HepG2 (cell line): ENCODE data around the gene PPP1R13L. TPM values are rescaled to one million over a fixed set of nuclear protein-coding genes. Genes with fewer than 3 reads are reported as not detected.

Experiments used
- ARID3A ChIP-seq: IDR thresholded peaks from 2 replicates; pipeline ENCODE4 v1.6.1; 2012; ENCODE audit warnings: low read depth, low read length, improper control_type of control experiment
- ATF3 ChIP-seq: sonication (generic); formaldehyde crosslinking; IDR thresholded peaks from 2 replicates; pipeline ENCODE4 v1.4.0; 2020; ENCODE audit warnings: missing genetic modification reagents
- CBX5 ChIP-seq: sonication (generic); formaldehyde crosslinking; IDR thresholded peaks from 2 replicates; pipeline ENCODE4 v1.4.0; 2020; ENCODE audit warnings: missing genetic modification reagents, borderline replicate concordance
- ETV5 ChIP-seq: IDR thresholded peaks from 2 replicates; pipeline ENCODE4 v1.6.1; 2018; ENCODE audit warnings: missing biosample characterization, missing genetic modification reagents, inconsistent platforms, borderline replicate concordance
- HOXA9 ChIP-seq: sonication (generic); formaldehyde crosslinking; IDR thresholded peaks from 2 replicates; pipeline ENCODE4 v1.8.1; 2022; ENCODE audit warnings: missing genetic modification reagents, mild to moderate bottlenecking, moderate library complexity, borderline replicate concordance
- ISL2 ChIP-seq: sonication (generic); formaldehyde crosslinking; IDR thresholded peaks from 2 replicates; pipeline ENCODE4 v1.5.0; 2020; ENCODE audit warnings: missing genetic modification reagents
- JARID2 ChIP-seq: sonication (generic); formaldehyde crosslinking; IDR thresholded peaks from 2 replicates; pipeline ENCODE4 v1.8.1; 2023; ENCODE audit warnings: missing genetic modification reagents, inconsistent platforms; ENCODE audit not compliant: insufficient replicate concordance
- JUND ChIP-seq: sonication (generic); formaldehyde crosslinking; IDR thresholded peaks from 2 replicates; pipeline ENCODE4 v1.8.0; 2022; ENCODE audit warnings: mild to moderate bottlenecking, missing genetic modification reagents
- KAT2B ChIP-seq: fragments of 150-350 bp; IDR thresholded peaks from 2 replicates; pipeline ENCODE4 v1.6.1; 2014; ENCODE audit warnings: low read depth, low read length, borderline replicate concordance
- KDM1A ChIP-seq: IDR thresholded peaks from 2 replicates; pipeline ENCODE4 v1.6.1; 2016; ENCODE audit warnings: missing compliant biosample characterization
- KMT2A ChIP-seq: sonication (generic); formaldehyde crosslinking; IDR thresholded peaks from 2 replicates; pipeline ENCODE4 v1.4.0; 2020; ENCODE audit warnings: missing genetic modification reagents
- MEIS1 ChIP-seq: sonication (generic); formaldehyde crosslinking; IDR thresholded peaks from 2 replicates; pipeline ENCODE4 v1.9.0; 2021; ENCODE audit warnings: mild to moderate bottlenecking, missing genetic modification reagents, moderate library complexity, borderline replicate concordance
- NFYC ChIP-seq: IDR thresholded peaks from 2 replicates; pipeline ENCODE4 v1.6.1; 2016; ENCODE audit warnings: missing genetic modification reagents, missing compliant biosample characterization
- PBX3 ChIP-seq: sonication (generic); formaldehyde crosslinking; IDR thresholded peaks from 2 replicates; pipeline ENCODE4 v1.8.1; 2023; ENCODE audit warnings: missing genetic modification reagents, inconsistent platforms, borderline replicate concordance
- PPARG ChIP-seq: conservative IDR thresholded peaks from 2 replicates; pipeline ENCODE4 v1.6.1; 2016; ENCODE audit warnings: missing biosample characterization, missing genetic modification reagents
- RAD21 ChIP-seq: fragments of 450-650 bp; formaldehyde crosslinking; IDR thresholded peaks from 2 replicates; pipeline ENCODE4 v1.5.0; 2020; ENCODE audit warnings: mild to moderate bottlenecking
- SIX1 ChIP-seq: sonication (generic); formaldehyde crosslinking; IDR thresholded peaks from 2 replicates; pipeline ENCODE4 v1.4.0; 2020; ENCODE audit warnings: missing genetic modification reagents, borderline replicate concordance
- SMAD9 ChIP-seq: sonication (generic); formaldehyde crosslinking; IDR thresholded peaks from 2 replicates; pipeline ENCODE4 v1.5.1; 2020; ENCODE audit warnings: mild to moderate bottlenecking, missing genetic modification reagents
- SPEN ChIP-seq: sonication (generic); formaldehyde crosslinking; IDR thresholded peaks from 2 replicates; pipeline ENCODE4 v1.5.1; 2020; ENCODE audit warnings: low read depth, mild to moderate bottlenecking, missing genetic modification reagents
- TBL1XR1 ChIP-seq: fragments of 150-350 bp; IDR thresholded peaks from 2 replicates; pipeline ENCODE4 v1.6.1; 2014; ENCODE audit warnings: borderline replicate concordance, low read length; ENCODE audit not compliant: partially characterized antibody
- ZBTB7A ChIP-seq: sonication (generic); formaldehyde crosslinking; IDR thresholded peaks from 2 replicates; pipeline ENCODE4 v1.8.0; 2022; ENCODE audit warnings: mild to moderate bottlenecking, missing genetic modification reagents
- ZFP37 ChIP-seq: sonication (generic); formaldehyde crosslinking; IDR thresholded peaks from 2 replicates; pipeline ENCODE4 v1.4.0; 2020; ENCODE audit warnings: missing genetic modification reagents, borderline replicate concordance
- ZFP82 ChIP-seq: sonication (generic); formaldehyde crosslinking; IDR thresholded peaks from 2 replicates; pipeline ENCODE4 v1.5.1; 2020; ENCODE audit warnings: mild to moderate bottlenecking, missing genetic modification reagents, borderline replicate concordance
- ZNF18 ChIP-seq: sonication (generic); formaldehyde crosslinking; IDR thresholded peaks from 2 replicates; pipeline ENCODE4 v1.8.0; 2022; ENCODE audit warnings: mild to moderate bottlenecking, missing genetic modification reagents; ENCODE audit not compliant: insufficient replicate concordance
- ZNF446 ChIP-seq: sonication (generic); formaldehyde crosslinking; IDR thresholded peaks from 2 replicates; pipeline ENCODE4 v1.5.0; 2020; ENCODE audit warnings: mild to moderate bottlenecking, missing genetic modification reagents
- ZNF772 ChIP-seq: sonication (generic); formaldehyde crosslinking; IDR thresholded peaks from 2 replicates; pipeline ENCODE4 v1.5.0; 2020; ENCODE audit warnings: mild to moderate bottlenecking, missing genetic modification reagents
- ZNF891 ChIP-seq: sonication (generic); formaldehyde crosslinking; IDR thresholded peaks from 2 replicates; pipeline ENCODE4 v1.5.0; 2020; ENCODE audit warnings: mild to moderate bottlenecking, missing genetic modification reagents
- ZSCAN30 ChIP-seq: sonication (generic); formaldehyde crosslinking; IDR thresholded peaks from 2 replicates; pipeline ENCODE4 v1.5.0; 2020; ENCODE audit warnings: mild to moderate bottlenecking, missing genetic modification reagents
- polyA plus RNA-seq, 8 experiments: library from polyadenylated mRNA; depleted of rRNA in 3 of 8; stranded (reverse) in 7 of 8; unstranded in 1 of 8; fragments of >200 nt; fragmentation: Illumina TruSeq in 4 of 8; extraction: Trizol in 4 of 8; gene quantifications; 2 replicates each; pipeline versions ENCODE4 v1.2.1 to v1.2.3, GENCODE V29; 2011 to 2016; ENCODE audit warnings: low read depth in 4 of 8, missing spikeins in 1 of 8, mixed read lengths in 1 of 8; ENCODE audit not compliant: insufficient read depth in 1 of 8
- total RNA-seq, 5 experiments: library from RNA; depleted of rRNA; stranded (reverse); fragments of >200 nt; fragmentation: Illumina TruSeq; extraction: Trizol; gene quantifications; 2 replicates each; pipeline ENCODE4 v1.2.3, GENCODE V29; 2016; ENCODE audit warnings: low read depth in 1 of 5

The PPP1R13L gene
- total and polyA plus RNA-seq, 2 of the 13 experiments (the other 11 are each of a cell fraction or from before 2014, with no cell fraction given): 1.3 to 6.6 TPM

- TF ChIP-seq CBX5 (CRISPR knock-in tag) (no peak; the same call in 1 of the 2 replicates), ISL2 (CRISPR knock-in tag) (no peak), PPARG (no peak; the same call in 1 of the 2 replicates), PBX3 (CRISPR knock-in tag) (no peak), ATF3 (CRISPR knock-in tag) (no peak), HOXA9 (CRISPR knock-in tag) (no peak), ZNF18 (CRISPR knock-in tag) (no peak), ZFP37 (no peak), ZNF891 (CRISPR knock-in tag) (no peak), SMAD9 (no peak), SIX1 (no peak), ZSCAN30 (no peak), KDM1A (CRISPR knock-in tag) (no peak), JUND (CRISPR knock-in tag) (no peak), ARID3A (no peak), JARID2 (CRISPR knock-in tag) (no peak), NFYC (CRISPR knock-in tag) (no peak), ZBTB7A (CRISPR knock-in tag) (no peak), ZFP82 (CRISPR knock-in tag) (no peak), KMT2A (CRISPR knock-in tag) (no peak), MEIS1 (CRISPR knock-in tag) (no peak), TBL1XR1 (peak; percentile 28), ZNF446 (no peak), RAD21 (CRISPR knock-in tag) (peak; percentile 45; the same call in 1 of the 2 replicates), ZNF772 (CRISPR knock-in tag) (no peak), SPEN (CRISPR knock-in tag) (peak; percentile 71), KAT2B (no peak), ETV5 (CRISPR knock-in tag) (no peak)
These were observed 39.6 kb upstream of the PPP1R13L start (continued) for GRCh38 chr19:45444318-45445041.
